Body of pancreas (tissue), 4 donors: ENCODE results near the gene ROR1. TPM values are rescaled to one million over a fixed set of nuclear protein-coding genes. Genes with fewer than 3 reads are reported as not detected.

Experiments used
- ATAC-seq: fragments of 150-250 bp; one replicate; pipeline ENCODE4 v1.9.1; 2016
- DNase-seq, 4 donors: peaks; one replicate each; pipeline ENCODE4 v3.0.0-alpha.2; 2019
- H3K27ac ChIP-seq, 4 donors: fragments of 200-600 bp; sonication (generic); 1 replicate in 3 of 4; 2 replicates in 1 of 4; pipeline versions ENCODE4 v1.5.1 to v1.6.1; 2016 to 2019; ENCODE audit warnings: mild to moderate bottlenecking in 1 of 4, mixed read lengths in 1 of 4, moderate library complexity in 1 of 4
- H3K27me3 ChIP-seq, 2 donors: fragments of 200-600 bp; sonication (generic); one replicate each; pipeline ENCODE4 v1.6.0; 2016; ENCODE audit warnings: mild to moderate bottlenecking in 1 of 2
- H3K36me3 ChIP-seq, 2 donors: fragments of 200-600 bp; sonication (generic); replicated peaks in 1 of 2; 2 replicates each; pipeline ENCODE4 v1.5.1; 2016; ENCODE audit warnings: low read depth in 2 of 2; ENCODE audit not compliant: insufficient read depth in 1 of 2
- H3K4me1 ChIP-seq: fragments of 200-600 bp; sonication (generic); one replicate; pipeline ENCODE4 v1.6.0; 2016
- H3K4me3 ChIP-seq, 2 donors: fragments of 200-600 bp; sonication (generic); 1 replicate in 1 of 2; 2 replicates in 1 of 2; pipeline ENCODE4 v1.5.1; 2016 to 2019
- H3K9me3 ChIP-seq, 3 donors: fragments of 200-600 bp; sonication (generic); 1 replicate in 2 of 3; 2 replicates in 1 of 3; pipeline ENCODE4 v1.5.1; 2016
- CTCF ChIP-seq, 7 experiments: fragments of 450-650 bp in 4 of 7; fragments of 200-600 bp in 3 of 7; sonication (generic) in 3 of 7; IDR thresholded peaks; one replicate each; pipeline ENCODE4 v1.5.1; 2016 to 2019; ENCODE audit warnings: antibody characterized with exemption in 7 of 7
- POLR2A ChIP-seq, 3 donors: fragments of 450-650 bp; IDR thresholded peaks; one replicate each; pipeline ENCODE4 v1.6.1; 2016; ENCODE audit warnings: antibody characterized with exemption in 3 of 3, mild to moderate bottlenecking in 2 of 3
- WGBS, 2 donors: methylation state at CpG; one replicate each; pipeline ENCODE4 v1.1.5; 2017; 5-methylcytosine and 5-hydroxymethylcytosine counted together
- intact Hi-C: fragments of 100-400 bp; cut with DNase I; formaldehyde crosslinking; loops from one replicate; pipeline ENCODE4 v1.15.1; 2023
- total RNA-seq, 2 donors: library from RNA; depleted of rRNA; stranded (reverse); fragments of >200 nt; gene quantifications; one replicate each; pipeline ENCODE4 v1.1.0, GENCODE V29; 2016

The ROR1 gene
- total RNA-seq, 2 donors from 2014 or later = 26.7 to 56.0 TPM

GRCh38 chr1:63827411-63828321 is 53.8 kb downstream of the ROR1 start:
- no peak for ATAC-seq

GRCh38 chr1:63828322-63829044 is 54.7 kb downstream of the ROR1 start:
- H3K4me1 ChIP-seq = peaks cover 23% of the 10 kb centered on the region
- no peak overlapping the region for H3K27ac ChIP-seq
- no peak overlapping the region for H3K4me3 ChIP-seq
- ATAC-seq = no peak
- no peaks in the 10 kb centered on the region for H3K27me3 ChIP-seq
- no peaks in the 10 kb centered on the region for H3K9me3 ChIP-seq
- DNase-seq = no peak
- TF ChIP-seq POLR2A (IDR thresholded peaks at IDR 0.05) (no peak), CTCF (IDR thresholded peaks at IDR 0.05) (no peak)
- no peaks in the 10 kb centered on the region for H3K36me3 ChIP-seq
- WGBS, 2 donors = 50 to 100% methylated on average over 1 of the region's 1 CpG
- intact Hi-C loops = no loop called here

More at GRCh38 chr1:63827411-63828321, 53.8 kb downstream of the ROR1 start:
- Histone ChIP-seq H3K4me3 (no peak overlapping the region), H3K36me3 (no peaks in the 10 kb centered on the region), H3K27me3 (no peaks in the 10 kb centered on the region), H3K9me3 (no peaks in the 10 kb centered on the region), H3K4me1 (peaks cover 18% of the 10 kb centered on the region), H3K27ac (no peak overlapping the region)
- 79 to 87% methylated on average over 5 of the region's 5 CpGs for WGBS, 2 donors
- intact Hi-C loops = no loop called here
- no peak for TF ChIP-seq CTCF (IDR thresholded peaks at IDR 0.05)
- TF ChIP-seq POLR2A (IDR thresholded peaks at IDR 0.05) = no peak
- DNase-seq = no peak

- intact Hi-C loops = no loop called here
- TF ChIP-seq POLR2A (IDR thresholded peaks at IDR 0.05) (no peak), CTCF (IDR thresholded peaks at IDR 0.05) (no peak)
- WGBS, 2 donors = 73 to 74% methylated on average over 11 of the region's 11 CpGs
- Histone ChIP-seq H3K27me3 (no peaks in the 10 kb centered on the region), H3K36me3 (no peaks in the 10 kb centered on the region), H3K27ac (no peak overlapping the region), H3K4me3 (no peak overlapping the region), H3K4me1 (peaks cover 32% of the 10 kb centered on the region), H3K9me3 (no peaks in the 10 kb centered on the region)
- ATAC-seq (no peak), DNase-seq (peak in 3 of 4 donors; percentile 39 to 46 (median 41))
Observed at GRCh38 chr1:63829349-63830327, 55.8 kb downstream of the ROR1 start.

- Histone ChIP-seq H3K4me3 (no peak overlapping the region), H3K9me3 (no peaks in the 10 kb centered on the region), H3K36me3 (no peaks in the 10 kb centered on the region), H3K27me3 (no peaks in the 10 kb centered on the region), H3K27ac (no peak overlapping the region), H3K4me1 (peaks cover 38% of the 10 kb centered on the region)
- DNase-seq (no peak), ATAC-seq (no peak)
- WGBS, 2 donors = 92 to 100% methylated on average over 1 of the region's 1 CpG
- no peak for TF ChIP-seq POLR2A (IDR thresholded peaks at IDR 0.05)
- TF ChIP-seq CTCF (IDR thresholded peaks at IDR 0.05) = no peak
- intact Hi-C loops = no loop called here
Observed at GRCh38 chr1:63831409-63831808, 57.6 kb downstream of the ROR1 start.
